ENCODE measurements around the gene ZNF853.

The ZNF853 gene

GRCh38 chr7:6653071-6654003 lies 37.9 kb downstream of the ZNF853 start:
- TF ChIP-seq CTCF (IDR thresholded peaks at IDR 0.05), result no peak
- Histone ChIP-seq H3K27me3 (peaks cover 2% of the 10 kb centered on the region), H3K36me3 (peaks cover 65% of the 10 kb centered on the region), H3K4me1 (ENCODE audit: control insufficient read depth in 1 of 2, insufficient read depth in 1 of 2, low read depth in 1 of 2, low read length in 1 of 2) (no peaks in the 10 kb centered on the region), H3K4me3 (ENCODE audit: low read depth in 1 of 2, low read length in 1 of 2) (no peak overlapping the region), H3K27ac (no peak overlapping the region), H3K9me3 (peaks cover 12% of the 10 kb centered on the region)

- H3K9me3 ChIP-seq, result peaks cover 12% of the 10 kb centered on the region
- TF ChIP-seq CTCF (IDR thresholded peaks at IDR 0.05), result no peak
- H3K27me3 ChIP-seq, result peaks cover 11% of the 10 kb centered on the region
- peaks cover 56% of the 10 kb centered on the region for H3K36me3 ChIP-seq
- no peak overlapping the region for H3K4me3 ChIP-seq (ENCODE audit: low read depth in 1 of 2, low read length in 1 of 2)
- H3K27ac ChIP-seq, result no peak overlapping the region
- no peaks in the 10 kb centered on the region for H3K4me1 ChIP-seq (ENCODE audit: control insufficient read depth in 1 of 2, insufficient read depth in 1 of 2, low read depth in 1 of 2, low read length in 1 of 2)
These were observed 38.9 kb downstream of the ZNF853 start for GRCh38 chr7:6654113-6654841.

GRCh38 chr7:6654842-6655610 lies 39.6 kb downstream of the ZNF853 start:
- no peak overlapping the region for H3K27ac ChIP-seq
- no peak for TF ChIP-seq CTCF (IDR thresholded peaks at IDR 0.05)
- H3K4me3 ChIP-seq (ENCODE audit: low read depth in 1 of 2, low read length in 1 of 2), result no peak overlapping the region
- H3K4me1 ChIP-seq (ENCODE audit: control insufficient read depth in 1 of 2, insufficient read depth in 1 of 2, low read depth in 1 of 2, low read length in 1 of 2), result no peaks in the 10 kb centered on the region
- H3K9me3 ChIP-seq, result peaks cover 12% of the 10 kb centered on the region
- peaks cover 49% of the 10 kb centered on the region for H3K36me3 ChIP-seq
- peaks cover 18% of the 10 kb centered on the region for H3K27me3 ChIP-seq

- Histone ChIP-seq H3K9me3 (peaks cover 12% of the 10 kb centered on the region), H3K36me3 (peaks cover 41% of the 10 kb centered on the region), H3K27ac (no peak overlapping the region), H3K4me1 (ENCODE audit: control insufficient read depth in 1 of 2, insufficient read depth in 1 of 2, low read depth in 1 of 2, low read length in 1 of 2) (no peaks in the 10 kb centered on the region), H3K27me3 (peaks cover 26% of the 10 kb centered on the region), H3K4me3 (ENCODE audit: low read depth in 1 of 2, low read length in 1 of 2) (no peak overlapping the region)
- TF ChIP-seq CTCF (IDR thresholded peaks at IDR 0.05), result no peak
These were observed 40.4 kb downstream of the ZNF853 start for GRCh38 chr7:6655636-6656385.

- no peak for TF ChIP-seq CTCF (IDR thresholded peaks at IDR 0.05)
- H3K4me1 ChIP-seq (ENCODE audit: control insufficient read depth in 1 of 2, insufficient read depth in 1 of 2, low read depth in 1 of 2, low read length in 1 of 2), result no peaks in the 10 kb centered on the region
- no peak overlapping the region for H3K27ac ChIP-seq
- H3K4me3 ChIP-seq (ENCODE audit: low read depth in 1 of 2, low read length in 1 of 2), result no peak overlapping the region
- peaks cover 37% of the 10 kb centered on the region for H3K36me3 ChIP-seq
- H3K27me3 ChIP-seq, result peaks cover 32% of the 10 kb centered on the region
- H3K9me3 ChIP-seq, result peaks cover 12% of the 10 kb centered on the region
These were observed 41.0 kb downstream of the ZNF853 start for GRCh38 chr7:6656413-6656812.
